ENCODE data around the gene GPATCH8.
A peak's percentile ranks its signal among the peaks of the same experiment; 100 is the strongest.

- TF ChIP-seq CTCF (IDR thresholded peaks at IDR 0.05; ENCODE audit: extremely low read depth in 1 of 2, insufficient read depth in 1 of 2, low read depth in 1 of 2, low read length in 2 of 2) (peak; percentile 55 to 81), EZH2 (IDR thresholded peaks at IDR 0.05; ENCODE audit: borderline replicate concordance, low read depth, low read length, severe bottlenecking) (no peak)
Measured at GRCh38 chr17:44522883-44523671, 19.9 kb upstream of the GPATCH8 start.

Data from endothelial cell of umbilical vein (primary cell).